Stimulated activated CD8-positive, alpha-beta memory T cell treated with anti-CD3 and anti-CD28 coated beads, Interleukin-12 subunit alpha, Interleukin-12 subunit beta, amount 100 ng/mL, for 24 hours (primary cell): Measurements from ENCODE around the gene PKD1.

Experiments used
- DNase-seq: peaks from one replicate; pipeline ENCODE4 v3.0.0-alpha.2; 2020; ENCODE audit errors: extremely low read depth

Gene PKD1

DNA sequence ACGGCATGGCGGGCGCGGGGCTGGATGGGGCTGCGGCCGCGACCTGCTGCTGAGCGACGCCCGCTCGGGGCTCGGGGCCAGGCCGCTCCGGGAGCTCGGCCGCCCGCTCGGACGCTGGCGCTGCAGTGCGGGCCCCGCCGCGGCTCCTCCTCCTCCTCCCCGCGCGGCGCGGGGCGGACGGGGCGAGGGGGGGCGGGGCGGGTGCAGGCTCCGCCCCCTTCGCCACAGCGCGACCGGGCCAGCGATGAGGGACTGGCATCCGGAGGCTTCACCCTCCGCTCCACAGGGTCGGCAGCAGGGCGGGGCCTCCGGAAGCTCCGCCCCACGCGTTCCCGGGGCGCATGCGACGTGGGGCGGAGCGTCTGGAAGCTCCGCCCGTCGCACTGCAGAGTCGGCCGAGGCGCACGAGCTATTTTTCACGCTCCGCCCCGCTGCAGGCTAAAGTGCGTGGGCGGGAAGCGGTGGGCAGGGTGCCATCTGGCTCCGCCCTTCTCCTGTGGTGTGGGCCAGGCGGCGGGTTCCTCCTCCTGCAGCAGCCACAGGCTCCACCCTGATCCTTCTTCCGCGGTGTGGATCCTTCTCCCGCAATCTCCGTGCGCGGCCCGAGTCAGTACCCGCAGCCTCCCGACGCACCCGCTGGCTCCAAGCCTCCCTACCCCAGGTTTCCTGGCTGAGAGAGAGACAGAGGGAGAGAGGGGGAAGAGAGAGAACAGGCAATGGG lies at the start of gene PKD1:
PKD1 (minus strand) TSS at position 129 of the 721 bp plus-strand sequence. CDS start 209 bp downstream, outside the sequence.
- DNase-seq: peak; percentile 95

- no peak for DNase-seq
Measured at GRCh38 chr16:2184962-2185361, 49.3 kb upstream of the PKD1 start.

DNA sequence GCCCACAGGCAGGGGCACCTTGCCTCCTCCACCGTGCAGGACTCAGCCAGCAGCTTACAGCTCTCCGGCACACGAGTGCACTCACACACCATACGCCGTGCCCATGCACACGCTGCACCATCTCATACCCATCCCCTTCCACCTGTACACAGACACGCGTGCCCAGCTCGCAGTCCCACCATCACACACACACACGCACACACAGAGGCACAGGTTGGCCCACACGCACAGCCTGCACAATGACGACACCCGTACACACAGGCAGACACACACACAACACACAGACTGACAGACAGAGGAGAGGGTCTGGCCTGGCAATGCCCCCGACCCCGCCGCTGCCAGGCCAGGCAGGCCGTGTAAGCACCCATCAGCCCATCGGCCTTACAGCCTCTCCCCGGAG lies 48.6 kb upstream of the PKD1 start:
- DNase-seq: no peak

DNA sequence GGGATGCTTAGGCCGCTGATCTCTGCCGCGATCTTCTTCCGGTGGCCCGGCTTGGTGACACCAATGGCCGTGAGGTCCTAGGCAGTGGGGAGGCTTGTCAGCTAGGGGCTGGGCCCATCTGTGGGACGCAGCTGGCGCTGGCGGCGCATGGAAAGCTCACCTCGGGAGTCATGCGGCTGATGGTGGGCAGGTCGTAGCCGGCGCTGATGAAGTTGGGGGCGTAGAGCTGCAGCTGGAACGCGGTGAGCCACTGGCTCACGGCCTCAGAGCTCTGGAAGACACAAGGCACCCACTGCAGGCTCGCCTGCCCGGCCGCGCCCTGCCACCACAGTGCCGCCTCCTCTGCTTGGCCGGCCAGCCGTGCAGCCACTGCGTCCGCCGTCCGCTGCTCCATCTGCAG lies 48.0 kb upstream of the PKD1 start:
- DNase-seq: no peak

DNA sequence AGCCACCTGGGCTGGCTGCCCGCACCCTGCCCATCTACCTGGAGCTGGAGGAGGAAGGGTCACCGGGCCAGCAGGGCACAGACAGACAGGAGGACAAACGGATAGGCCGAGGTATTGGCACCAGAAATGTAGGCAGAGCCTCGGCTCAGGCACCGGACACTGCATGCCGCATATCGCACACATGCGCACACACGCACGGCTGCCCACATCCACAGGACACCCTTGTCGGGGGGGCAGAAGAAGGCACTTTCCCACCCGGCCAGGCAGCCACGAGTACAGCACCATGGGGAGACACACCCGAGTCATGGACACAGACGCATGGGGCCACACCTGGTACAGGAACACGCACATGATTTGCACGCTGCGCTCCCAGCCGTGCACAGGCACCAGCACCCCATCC lies 46.3 kb upstream of the PKD1 start:
- no peak for DNase-seq

DNA sequence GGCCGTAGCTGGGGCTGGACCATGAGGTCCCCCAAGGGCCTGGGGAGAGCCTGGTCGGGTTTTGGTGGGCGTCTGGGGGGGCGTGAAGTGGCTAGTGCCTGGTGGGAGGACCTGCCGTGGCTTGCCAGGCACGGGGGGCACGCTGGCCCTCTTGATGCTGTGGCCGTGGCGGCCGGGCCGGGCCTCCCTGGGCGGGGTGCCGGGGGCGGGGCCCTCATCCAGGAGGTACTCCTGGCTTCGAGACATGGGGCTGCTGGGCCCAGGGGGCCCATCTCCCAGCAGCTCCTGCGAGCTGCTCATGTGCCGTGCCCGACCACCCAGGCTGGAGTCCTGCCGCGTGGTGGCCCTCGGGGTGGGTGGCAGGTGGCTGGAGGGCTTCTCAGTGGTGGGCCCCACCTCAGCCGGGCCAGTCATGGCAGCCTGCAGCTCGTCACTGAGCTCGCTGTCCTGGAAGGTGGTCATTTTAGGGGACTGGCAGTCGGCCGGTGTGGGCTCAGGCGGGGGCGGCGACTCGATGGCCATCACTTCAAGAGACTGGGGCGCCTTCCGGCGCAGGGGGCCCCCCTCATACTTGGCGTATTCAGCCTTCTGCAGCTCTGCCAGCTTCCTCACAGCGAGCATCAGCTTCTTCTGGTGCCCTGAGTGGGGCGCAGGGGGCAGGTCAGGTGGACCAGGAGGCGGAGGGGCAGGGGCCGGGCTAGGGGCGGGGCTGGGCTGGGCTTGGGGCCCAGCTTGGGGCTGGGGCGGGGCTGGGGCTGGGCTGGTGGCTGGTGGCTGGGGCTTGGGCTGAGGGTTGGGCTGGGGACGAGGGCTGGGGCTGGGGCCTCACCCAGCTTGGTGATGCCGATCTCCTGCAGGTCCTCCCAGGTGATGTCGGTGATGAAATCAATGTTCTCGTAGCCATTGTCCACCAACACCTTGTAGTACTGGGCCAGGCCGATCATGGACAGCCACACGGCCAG lies 45.5 kb upstream of the PKD1 start:
- no peak for DNase-seq

- no peak for DNase-seq
Measured at GRCh38 chr16:2180461-2180860, 44.8 kb upstream of the PKD1 start.

- no peak for DNase-seq
Measured at GRCh38 chr16:2179576-2179975, 43.9 kb upstream of the PKD1 start.

- DNase-seq: no peak
Measured at GRCh38 chr16:2179107-2179501, 43.4 kb upstream of the PKD1 start.

DNA sequence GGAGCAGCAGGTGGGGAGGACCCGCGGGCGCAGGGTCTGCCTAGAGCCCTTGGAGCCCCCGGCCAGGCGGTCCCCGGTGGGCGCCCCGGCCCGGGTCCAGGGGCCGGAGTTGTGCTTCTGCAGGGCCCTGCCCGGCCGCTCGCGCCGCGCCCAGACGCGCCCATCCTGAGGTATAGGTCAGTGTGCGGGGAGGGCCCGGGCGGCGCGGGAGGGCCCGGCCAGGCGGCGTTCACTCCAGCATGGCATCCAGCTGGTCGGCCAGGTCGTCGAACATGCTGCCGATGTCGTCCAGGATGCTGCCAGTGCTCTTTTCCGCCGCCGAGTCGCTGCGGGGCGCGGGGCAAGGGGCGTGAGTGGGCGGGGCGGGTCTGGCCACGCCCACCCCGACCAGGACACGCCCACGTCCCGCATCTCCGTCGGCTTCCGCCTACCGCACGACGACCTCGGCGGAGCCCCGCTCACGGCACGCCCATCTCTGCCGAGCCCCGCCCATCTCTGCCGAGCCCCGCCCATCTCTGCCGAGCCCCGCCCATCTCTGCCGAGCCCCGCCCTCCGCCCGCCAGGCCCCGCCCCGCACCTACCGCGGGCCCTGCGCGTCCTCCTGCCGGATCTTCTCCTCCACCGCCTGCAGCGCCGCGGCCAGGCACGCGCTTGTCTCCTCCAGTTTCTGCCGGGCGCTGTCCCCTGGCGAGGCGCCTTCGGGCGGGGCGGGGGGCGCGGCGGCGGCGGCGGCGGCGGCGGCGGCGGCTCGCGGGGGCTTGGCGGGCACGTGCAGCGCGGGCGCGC lies 42.8 kb upstream of the PKD1 start:
- no peak for DNase-seq

DNA sequence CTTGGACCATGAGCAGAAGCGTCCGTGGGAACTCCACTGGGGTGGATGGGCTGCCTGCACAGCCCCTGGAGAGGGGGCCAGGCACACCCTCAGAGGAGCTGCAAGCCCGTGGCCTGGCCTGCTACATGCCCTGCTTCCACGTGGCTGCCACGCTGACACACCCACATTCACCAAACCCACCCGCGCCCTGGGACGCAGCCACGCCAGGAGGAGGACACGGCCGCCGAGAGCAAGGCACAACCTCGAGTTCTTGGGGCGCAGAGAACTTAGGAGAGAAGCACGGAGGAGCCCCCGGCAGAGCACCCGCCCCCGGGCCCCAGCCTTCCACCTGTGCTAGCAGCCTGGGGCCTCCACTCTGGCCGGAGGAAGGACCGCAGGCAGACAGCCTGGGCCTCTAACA lies 41.9 kb upstream of the PKD1 start:
- DNase-seq: no peak

DNA sequence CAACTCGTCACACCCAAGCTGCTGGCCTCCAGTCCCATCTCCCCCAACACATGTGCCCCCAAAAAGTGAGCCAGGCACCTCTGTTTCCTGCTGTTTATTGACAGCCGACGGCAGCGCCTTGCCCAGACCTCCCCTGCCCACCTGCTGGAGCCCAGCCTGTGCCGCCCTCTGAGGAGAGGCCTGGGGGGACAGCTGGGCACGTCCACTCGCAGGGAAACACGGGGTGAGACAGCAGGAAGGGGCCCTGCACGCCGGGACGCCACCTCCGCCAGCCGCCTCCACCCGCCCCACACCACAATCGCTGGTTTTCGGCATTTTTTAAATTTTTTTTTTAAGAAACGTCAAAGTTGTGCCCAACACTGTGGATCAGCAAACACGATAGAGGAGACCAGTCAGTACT lies 41.4 kb upstream of the PKD1 start:
- no peak for DNase-seq

DNA sequence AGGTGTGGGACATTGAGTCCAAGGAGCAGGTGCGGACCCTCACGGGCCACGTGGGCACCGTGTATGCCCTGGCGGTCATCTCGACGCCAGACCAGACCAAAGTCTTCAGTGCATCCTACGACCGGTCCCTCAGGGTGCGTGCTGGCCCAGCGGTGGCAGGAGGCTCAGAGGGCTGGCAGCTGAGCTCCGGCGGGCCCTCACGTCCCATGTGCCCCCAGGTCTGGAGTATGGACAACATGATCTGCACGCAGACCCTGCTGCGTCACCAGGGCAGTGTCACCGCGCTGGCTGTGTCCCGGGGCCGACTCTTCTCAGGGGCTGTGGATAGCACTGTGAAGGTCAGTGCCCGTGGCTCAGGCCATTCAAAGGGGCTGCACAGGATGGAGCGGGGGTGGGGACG lies 40.3 kb upstream of the PKD1 start:
- no peak for DNase-seq

- DNase-seq: no peak
Measured at GRCh38 chr16:2175454-2175853, 39.8 kb upstream of the PKD1 start.

DNA sequence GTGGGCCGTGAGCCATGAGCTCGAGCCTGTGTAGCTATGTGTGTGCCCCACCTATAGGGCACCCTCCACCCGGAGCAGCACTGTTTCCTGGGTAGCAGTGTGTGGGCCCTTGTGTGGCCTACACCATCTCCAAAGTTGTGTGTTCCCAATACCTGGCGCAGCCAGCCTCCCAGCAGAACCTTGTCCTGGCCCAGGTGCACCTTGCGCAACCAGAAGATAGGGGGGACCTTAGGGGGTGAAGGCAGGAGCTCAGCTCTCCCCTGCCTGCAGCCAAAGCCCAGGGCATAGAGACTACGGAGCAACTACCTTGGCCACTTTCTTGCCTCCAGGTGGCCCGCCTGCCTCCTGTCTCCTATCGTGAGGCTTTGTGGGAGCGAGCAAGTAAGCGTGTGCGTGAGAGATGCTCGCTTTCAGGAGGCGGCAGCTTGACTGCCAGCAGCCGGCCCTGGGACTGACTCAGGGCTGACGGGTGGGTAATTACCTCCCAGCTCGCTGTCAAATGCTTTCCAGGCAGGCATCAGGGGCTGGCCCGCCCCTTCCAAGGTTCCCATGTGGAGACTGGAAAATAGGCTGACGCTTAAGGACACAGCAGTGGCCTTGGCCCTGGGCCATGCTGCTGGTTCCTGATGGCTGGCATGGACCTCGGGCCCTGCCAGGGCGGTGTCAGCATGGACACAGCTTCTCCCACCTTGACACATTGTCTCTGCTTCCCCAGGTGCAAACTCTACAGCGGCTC lies 38.9 kb upstream of the PKD1 start:
- DNase-seq: no peak

GRCh38 chr16:2173916-2174315 lies 38.2 kb upstream of the PKD1 start:
- no peak for DNase-seq

- no peak for DNase-seq
Measured at GRCh38 chr16:2173366-2173765, 37.7 kb upstream of the PKD1 start.

DNA sequence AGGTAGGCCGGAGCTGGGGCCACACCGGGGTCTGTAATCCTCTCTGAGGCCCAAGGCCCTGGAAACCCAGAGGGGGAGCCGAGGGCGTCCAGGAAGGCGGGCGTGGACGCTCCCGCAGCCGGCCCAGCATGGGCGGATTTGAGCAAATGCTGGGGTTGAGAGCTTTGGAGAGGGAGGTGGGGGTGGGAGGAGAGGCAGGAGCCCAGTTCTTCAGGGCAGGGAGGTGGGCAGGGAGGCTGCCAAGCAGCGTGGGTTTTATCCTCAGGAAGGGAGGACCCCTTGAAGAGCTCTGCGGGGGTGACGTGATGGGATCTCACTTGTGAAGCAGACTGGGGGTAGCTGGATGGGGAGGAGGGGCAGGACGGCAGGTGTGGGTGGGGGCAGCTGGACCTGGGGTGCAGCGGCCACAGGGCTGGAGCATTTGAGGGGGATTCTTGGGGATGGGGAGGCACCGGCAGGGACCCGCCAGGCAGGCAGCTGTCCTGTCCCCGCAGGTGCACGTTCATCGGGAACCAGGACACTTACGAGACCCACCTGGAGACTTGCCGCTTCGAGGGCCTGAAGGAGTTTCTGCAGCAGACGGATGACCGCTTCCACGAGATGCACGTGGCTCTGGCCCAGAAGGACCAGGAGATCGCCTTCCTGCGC lies 37.1 kb upstream of the PKD1 start:
- no peak for DNase-seq

- no peak for DNase-seq
Measured at GRCh38 chr16:2171601-2172178, 36.0 kb upstream of the PKD1 start.

DNA sequence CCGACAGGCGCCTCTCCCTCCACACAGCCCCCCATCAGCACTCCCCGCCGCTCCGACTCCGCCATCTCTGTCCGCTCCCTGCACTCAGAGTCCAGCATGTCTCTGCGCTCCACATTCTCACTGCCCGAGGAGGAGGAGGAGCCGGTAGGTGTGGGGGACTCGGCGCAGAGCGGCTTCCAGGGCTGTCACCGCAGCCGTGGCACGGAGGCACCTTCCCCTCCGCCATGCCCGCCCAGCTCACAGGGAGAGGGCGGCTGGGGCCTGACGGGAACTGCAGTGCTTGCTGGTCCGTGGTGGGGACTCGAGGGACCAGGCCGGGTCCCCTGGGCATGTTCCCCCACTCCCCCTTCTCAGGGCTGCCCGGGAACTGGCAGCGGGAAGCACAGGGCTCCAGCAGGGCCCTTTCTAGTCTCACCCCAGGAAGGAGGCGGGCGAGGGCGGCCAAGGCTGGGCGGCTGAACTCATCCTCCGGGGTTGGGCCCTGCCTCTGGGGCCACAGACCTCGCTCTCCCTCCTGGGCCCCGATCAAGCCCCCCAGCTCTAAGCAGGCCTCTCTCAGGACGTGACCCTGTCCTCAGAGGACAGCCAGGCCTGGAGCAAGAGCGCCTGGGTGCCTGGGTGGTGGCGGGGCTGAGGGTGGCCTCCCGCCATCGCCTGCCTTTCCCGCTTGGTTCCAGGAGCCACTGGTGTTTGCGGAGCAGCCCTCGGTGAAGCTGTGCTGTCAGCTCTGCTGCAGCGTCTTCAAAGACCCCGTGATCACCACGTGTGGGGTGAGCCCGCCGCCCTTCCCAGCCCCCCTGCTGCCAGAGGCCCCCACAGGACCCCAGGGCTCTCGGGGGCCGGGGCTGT lies 35.1 kb upstream of the PKD1 start:
- DNase-seq: no peak
